SU-DHL-6 (cell line): ENCODE data around the gene ARHGAP4.

Experiments used
- H2AFZ ChIP-seq: fragments of 200-600 bp; sonication (generic); 2 replicates; pipeline ENCODE4 v1.6.1; 2014; ENCODE audit warnings: low read depth, mild to moderate bottlenecking, moderate library complexity, mixed read lengths, antibody characterized with exemption, low read length; ENCODE audit not compliant: severe bottlenecking
- H3F3A ChIP-seq: fragments of 200-600 bp; shearing (Covaris generic); 2 replicates; pipeline ENCODE4 v1.6.0; 2016; ENCODE audit warnings: antibody characterized with exemption, mild to moderate bottlenecking; ENCODE audit not compliant: insufficient read depth
- H3K27ac ChIP-seq: fragments of 200-600 bp; sonication (generic); 2 replicates; pipeline ENCODE4 v1.5.1; 2016; ENCODE audit warnings: low read depth, mild to moderate bottlenecking, low read length, moderate library complexity, mixed read lengths
- H3K27me3 ChIP-seq: fragments of 200-600 bp; sonication (generic), shearing (Covaris generic); 2 replicates; pipeline ENCODE4 v1.6.0; 2014; ENCODE audit warnings: mild to moderate bottlenecking, low read length
- H3K36me3 ChIP-seq: fragments of 200-600 bp; sonication (generic); 2 replicates; pipeline ENCODE4 v1.6.1; 2014; ENCODE audit warnings: mild to moderate bottlenecking, low read length, mixed read lengths
- H3K4me2 ChIP-seq: fragments of 300-600, 200-600 bp; shearing (Covaris generic), sonication (generic); 2 replicates; pipeline ENCODE4 v1.6.0; 2014; ENCODE audit warnings: low read length, low read depth, mild to moderate bottlenecking; ENCODE audit not compliant: poor library complexity, severe bottlenecking
- H3K4me3 ChIP-seq: fragments of 200-600 bp; sonication (generic); 2 replicates; pipeline ENCODE4 v1.5.1; 2014; ENCODE audit warnings: antibody characterized with exemption, low read length, mild to moderate bottlenecking, mixed read lengths; ENCODE audit not compliant: insufficient read depth, poor library complexity, severe bottlenecking
- H3K79me2 ChIP-seq: fragments of 200-600 bp; sonication (generic); 2 replicates; pipeline ENCODE4 v1.6.1; 2014; ENCODE audit warnings: mild to moderate bottlenecking, low read length, moderate library complexity; ENCODE audit not compliant: insufficient read depth
- H3K9ac ChIP-seq: fragments of 200-600 bp; sonication (generic); 2 replicates; pipeline ENCODE4 v1.7.0; 2014; ENCODE audit warnings: mild to moderate bottlenecking, low read length
- H3K9me2 ChIP-seq: fragments of 200-600 bp; sonication (generic); replicated peaks from 2 replicates; pipeline ENCODE4 v1.6.1; 2014; ENCODE audit warnings: low read length; ENCODE audit not compliant: insufficient read depth
- H3K9me3 ChIP-seq: fragments of 200-600 bp; sonication (generic); 2 replicates; pipeline ENCODE4 v1.6.1; 2014; ENCODE audit warnings: low read length, mixed read lengths; ENCODE audit not compliant: insufficient read depth
- H4K20me1 ChIP-seq: fragments of 200-600 bp; sonication (generic); 2 replicates; pipeline ENCODE4 v1.6.1; 2014; ENCODE audit warnings: low read depth, mild to moderate bottlenecking, antibody characterized with exemption, low read length, moderate library complexity, mixed read lengths
- EZH2phosphoT487 ChIP-seq: fragments of 200-600 bp; sonication (generic), shearing (Covaris generic); conservative IDR thresholded peaks from 2 replicates; pipeline ENCODE4 v1.6.1; 2018; ENCODE audit warnings: mild to moderate bottlenecking, antibody characterized with exemption, low read length, moderate library complexity, mixed read lengths
- TF ChIP-seq, protein P1 (sequence below): fragments of 200-600 bp; sonication (generic); IDR thresholded peaks from one replicate; pipeline ENCODE4 v1.5.1; 2017; ENCODE audit warnings: antibody characterized with exemption, mild to moderate bottlenecking, low read length, moderate library complexity; ENCODE audit not compliant: insufficient read depth, poor library complexity, severe bottlenecking

ARHGAP4 gene

DNA sequence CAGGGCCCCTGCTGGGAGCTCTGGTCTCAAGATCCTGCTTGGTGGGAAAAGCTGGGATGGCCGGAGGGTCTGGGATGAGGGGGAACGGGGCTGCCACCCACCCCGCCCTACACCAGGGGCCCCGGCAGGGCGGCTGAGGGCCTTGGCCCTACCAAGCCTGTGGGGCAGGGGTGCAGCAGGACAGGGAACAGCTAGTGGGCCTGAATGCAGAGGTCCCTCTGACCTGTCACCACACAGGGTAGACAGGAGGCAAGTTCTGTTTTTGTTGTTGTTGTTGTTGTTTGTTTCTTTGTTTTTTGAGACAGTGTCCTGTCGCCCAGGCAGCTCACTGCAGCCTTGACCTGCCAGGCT is 18.7 kb upstream of the ARHGAP4 start:
- Histone ChIP-seq H3K4me3 (no peak overlapping the region), H3K4me2 (no peak overlapping the region), H3K9me3 (no peaks in the 10 kb centered on the region), H3K27me3 (no peaks in the 10 kb centered on the region), H2AFZ (no peak overlapping the region), H3K9me2 (no peaks in the 10 kb centered on the region), H3K36me3 (no peaks in the 10 kb centered on the region), H3F3A (peaks cover 8% of the 10 kb centered on the region), H3K79me2 (no peaks in the 10 kb centered on the region), H3K9ac (no peak overlapping the region), H4K20me1 (no peaks in the 10 kb centered on the region), H3K27ac (no peak overlapping the region)
- TF ChIP-seq, protein P1, sequence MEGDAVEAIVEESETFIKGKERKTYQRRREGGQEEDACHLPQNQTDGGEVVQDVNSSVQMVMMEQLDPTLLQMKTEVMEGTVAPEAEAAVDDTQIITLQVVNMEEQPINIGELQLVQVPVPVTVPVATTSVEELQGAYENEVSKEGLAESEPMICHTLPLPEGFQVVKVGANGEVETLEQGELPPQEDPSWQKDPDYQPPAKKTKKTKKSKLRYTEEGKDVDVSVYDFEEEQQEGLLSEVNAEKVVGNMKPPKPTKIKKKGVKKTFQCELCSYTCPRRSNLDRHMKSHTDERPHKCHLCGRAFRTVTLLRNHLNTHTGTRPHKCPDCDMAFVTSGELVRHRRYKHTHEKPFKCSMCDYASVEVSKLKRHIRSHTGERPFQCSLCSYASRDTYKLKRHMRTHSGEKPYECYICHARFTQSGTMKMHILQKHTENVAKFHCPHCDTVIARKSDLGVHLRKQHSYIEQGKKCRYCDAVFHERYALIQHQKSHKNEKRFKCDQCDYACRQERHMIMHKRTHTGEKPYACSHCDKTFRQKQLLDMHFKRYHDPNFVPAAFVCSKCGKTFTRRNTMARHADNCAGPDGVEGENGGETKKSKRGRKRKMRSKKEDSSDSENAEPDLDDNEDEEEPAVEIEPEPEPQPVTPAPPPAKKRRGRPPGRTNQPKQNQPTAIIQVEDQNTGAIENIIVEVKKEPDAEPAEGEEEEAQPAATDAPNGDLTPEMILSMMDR: no peak
- TF ChIP-seq EZH2phosphoT487: no peak

DNA sequence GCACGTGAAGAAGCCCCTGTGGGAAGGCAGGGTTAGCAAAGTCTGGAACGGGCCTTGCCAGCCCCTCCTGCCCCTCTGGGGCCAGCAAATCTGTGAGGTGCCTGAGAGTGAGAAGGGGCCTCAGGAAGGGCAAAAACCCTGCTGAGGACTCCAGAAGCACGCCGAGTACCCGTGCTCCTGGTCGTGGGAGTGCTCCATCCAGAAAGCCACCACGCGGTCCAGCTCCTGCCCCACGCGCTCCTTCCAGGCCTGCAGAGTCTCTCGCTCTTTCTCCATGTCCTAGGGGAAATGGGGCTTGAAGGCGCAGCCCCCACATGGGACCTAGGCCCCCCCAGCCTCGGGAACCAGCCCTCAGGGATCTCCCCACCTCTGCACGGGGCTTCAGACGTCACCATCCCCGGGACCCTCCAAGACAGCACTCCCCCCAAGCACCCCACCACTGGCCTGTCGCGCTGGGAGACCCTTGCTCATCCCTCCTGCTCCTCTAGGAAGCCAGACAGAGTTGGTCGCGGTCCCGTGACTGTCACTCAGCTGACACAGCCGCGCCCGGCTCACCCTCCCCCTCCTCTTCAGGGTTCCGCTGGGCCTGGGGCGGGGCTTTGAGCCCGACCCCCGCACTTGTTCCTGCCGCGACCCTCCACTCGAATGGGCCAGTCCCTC is 18.2 kb upstream of the ARHGAP4 start, which contains the start of gene RENBP:
Gene RENBP (minus strand): TSS at position 504 of the 660 bp plus-strand sequence. CDS start 33 bp downstream, at position 471.
- Histone ChIP-seq H3K9ac (no peak within 1 kb of the TSS), H2AFZ (no peak within 1 kb of the TSS), H3K27ac (no peak within 1 kb of the TSS), H3K4me3 (no peak within 1 kb of the TSS), H3K4me2 (no peak within 1 kb of the TSS), H4K20me1 (no peaks in the 10 kb centered on the region), H3K9me2 (no peaks in the 10 kb centered on the region), H3K79me2 (no peaks in the 10 kb centered on the region), H3F3A (peaks cover 8% of the 10 kb centered on the region), H3K36me3 (no peaks in the 10 kb centered on the region), H3K27me3 (no peaks in the 10 kb centered on the region), H3K9me3 (no peaks in the 10 kb centered on the region)
- no peak for TF ChIP-seq EZH2phosphoT487
- TF ChIP-seq, protein P1: no peak

DNA sequence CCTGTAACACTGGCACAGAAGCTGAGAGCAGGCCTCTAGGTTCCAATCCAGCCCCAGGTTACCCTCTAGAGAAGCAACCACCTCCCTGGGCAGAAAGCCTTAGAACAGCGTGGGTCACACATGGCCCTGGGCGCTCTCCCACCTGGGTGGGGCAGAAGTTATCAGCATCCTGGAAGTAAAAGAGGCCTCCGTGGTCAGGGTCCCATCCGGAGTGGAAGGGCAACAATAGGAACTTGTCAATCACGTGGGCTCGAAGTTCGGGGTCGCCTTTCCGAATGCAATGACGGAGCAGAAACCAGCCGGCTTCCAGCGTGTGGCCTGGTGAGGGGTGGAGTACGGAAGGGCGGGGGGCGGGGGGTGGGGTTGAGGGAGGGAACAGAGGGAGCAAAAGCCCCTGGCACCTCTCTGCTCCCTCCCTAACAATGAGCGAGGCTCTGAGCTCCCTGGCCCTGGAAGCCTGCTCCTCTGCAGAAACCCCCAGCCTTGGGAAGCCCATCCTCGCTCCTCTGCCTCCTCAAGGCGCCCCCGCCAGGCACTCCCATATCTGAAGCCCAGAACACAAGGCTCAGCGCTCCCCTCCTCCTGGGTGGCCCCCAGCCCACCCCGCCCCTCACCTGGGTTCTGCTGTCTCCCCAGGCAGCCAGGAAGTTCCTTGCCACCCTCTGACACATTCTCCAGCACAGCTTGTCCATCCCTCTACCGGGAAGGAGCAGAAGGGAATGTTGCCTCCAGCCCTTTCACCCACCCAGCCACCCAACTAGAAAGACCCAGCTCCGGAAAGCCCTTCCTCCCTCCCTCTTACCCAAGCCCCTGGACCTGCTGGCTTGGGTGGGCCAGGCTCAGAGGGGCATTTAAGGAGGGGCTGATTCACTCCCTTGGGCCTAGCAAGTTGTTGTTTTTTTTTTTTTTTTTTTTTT is 15.5 kb upstream of the ARHGAP4 start:
- Histone ChIP-seq H2AFZ (no peak overlapping the region), H3K4me3 (no peak overlapping the region), H3K27ac (no peak overlapping the region), H3K9ac (no peak overlapping the region), H3K79me2 (no peaks in the 10 kb centered on the region), H3K9me3 (no peaks in the 10 kb centered on the region), H4K20me1 (no peaks in the 10 kb centered on the region), H3K36me3 (no peaks in the 10 kb centered on the region), H3K27me3 (no peaks in the 10 kb centered on the region), H3K9me2 (no peaks in the 10 kb centered on the region), H3K4me2 (no peak overlapping the region), H3F3A (0 out of 2 replicates have a peak, but pooled peaks cover 2% of the 10 kb centered on the region)
- TF ChIP-seq, protein P1: no peak
- TF ChIP-seq EZH2phosphoT487: no peak
